ENCODE results near the gene NDOR1.

DNA sequence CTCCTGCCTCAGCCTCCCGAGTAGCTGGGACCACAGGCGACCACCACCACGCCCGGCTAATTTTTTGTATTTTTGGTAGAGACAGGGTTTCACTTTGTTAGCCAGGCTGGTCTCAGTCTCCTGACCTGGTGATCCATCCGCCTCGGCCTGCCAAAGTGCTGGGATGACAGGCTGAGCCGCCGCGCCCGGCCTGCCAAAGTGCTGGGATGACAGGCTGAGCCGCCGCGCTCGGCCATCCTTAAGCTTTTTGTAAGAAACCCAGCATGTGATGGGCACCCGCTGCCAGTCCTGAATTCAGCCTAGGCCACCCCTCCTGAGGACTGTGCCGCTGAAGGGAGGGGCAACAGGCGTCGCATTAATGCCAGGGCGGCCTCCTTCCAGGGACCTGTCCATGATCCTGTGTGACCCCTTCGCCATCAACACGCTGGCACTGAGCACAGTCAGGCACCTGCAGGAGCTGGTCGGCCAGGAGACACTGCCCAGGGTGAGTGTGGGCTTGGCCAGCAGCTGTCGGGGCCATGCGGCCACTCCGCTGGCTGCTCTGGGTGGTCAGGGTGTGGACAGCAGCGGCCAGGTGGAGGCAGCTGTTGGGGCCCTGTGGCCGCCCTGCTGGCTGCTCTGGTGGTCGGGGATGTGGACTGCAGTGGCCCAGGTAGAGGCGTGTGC is 60.1 kb downstream of the NDOR1 start:
- TF ChIP-seq, protein P1, sequence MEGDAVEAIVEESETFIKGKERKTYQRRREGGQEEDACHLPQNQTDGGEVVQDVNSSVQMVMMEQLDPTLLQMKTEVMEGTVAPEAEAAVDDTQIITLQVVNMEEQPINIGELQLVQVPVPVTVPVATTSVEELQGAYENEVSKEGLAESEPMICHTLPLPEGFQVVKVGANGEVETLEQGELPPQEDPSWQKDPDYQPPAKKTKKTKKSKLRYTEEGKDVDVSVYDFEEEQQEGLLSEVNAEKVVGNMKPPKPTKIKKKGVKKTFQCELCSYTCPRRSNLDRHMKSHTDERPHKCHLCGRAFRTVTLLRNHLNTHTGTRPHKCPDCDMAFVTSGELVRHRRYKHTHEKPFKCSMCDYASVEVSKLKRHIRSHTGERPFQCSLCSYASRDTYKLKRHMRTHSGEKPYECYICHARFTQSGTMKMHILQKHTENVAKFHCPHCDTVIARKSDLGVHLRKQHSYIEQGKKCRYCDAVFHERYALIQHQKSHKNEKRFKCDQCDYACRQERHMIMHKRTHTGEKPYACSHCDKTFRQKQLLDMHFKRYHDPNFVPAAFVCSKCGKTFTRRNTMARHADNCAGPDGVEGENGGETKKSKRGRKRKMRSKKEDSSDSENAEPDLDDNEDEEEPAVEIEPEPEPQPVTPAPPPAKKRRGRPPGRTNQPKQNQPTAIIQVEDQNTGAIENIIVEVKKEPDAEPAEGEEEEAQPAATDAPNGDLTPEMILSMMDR (IDR thresholded peaks at IDR 0.05; ENCODE audit: insufficient read depth, low read length, poor library complexity, severe bottlenecking): no peak
- no peak for TF ChIP-seq EZH2phosphoT487 (conservative IDR thresholded peaks at IDR 0.05; ENCODE audit: low read length)

All from SU-DHL-6 (cell line).